ENCODE data around the gene NCAM1. TPM values are rescaled to one million over a fixed set of nuclear protein-coding genes. Genes with fewer than 3 reads are reported as not detected.

NCAM1 gene
- total RNA-seq, 1 experiment from 2014 or later = 0.95 TPM

GRCh38 chr11:113314389-113315301, 353.4 kb downstream of the NCAM1 start, which contains the start of gene TTC12:
Gene TTC12, plus strand, starts transcription at chr11:113314583. Its CDS starts 1,675 bp downstream, at chr11:113316258.
- no peaks in the 10 kb centered on the region for H3K9me3 Mint-ChIP-seq (ENCODE audit: unreplicated experiment)
- H3K4me3 Mint-ChIP-seq (ENCODE audit: unreplicated experiment) = peak within 1 kb of the TSS; percentile 70
- Histone ChIP-seq H3K4me1 (peaks cover 10% of the 10 kb centered on the region), H3K36me3 (ENCODE audit: control insufficient read depth, insufficient read depth, low read length) (no peaks in the 10 kb centered on the region), H3K27me3 (replicated peaks; ENCODE audit: control insufficient read depth, insufficient read depth, low read length) (no peaks in the 10 kb centered on the region), H3K4me3 (ENCODE audit: low read depth, low read length) (peak within 1 kb of the TSS; percentile 72), H3K9me3 (no peaks in the 10 kb centered on the region)
- TF ChIP-seq, protein P1, sequence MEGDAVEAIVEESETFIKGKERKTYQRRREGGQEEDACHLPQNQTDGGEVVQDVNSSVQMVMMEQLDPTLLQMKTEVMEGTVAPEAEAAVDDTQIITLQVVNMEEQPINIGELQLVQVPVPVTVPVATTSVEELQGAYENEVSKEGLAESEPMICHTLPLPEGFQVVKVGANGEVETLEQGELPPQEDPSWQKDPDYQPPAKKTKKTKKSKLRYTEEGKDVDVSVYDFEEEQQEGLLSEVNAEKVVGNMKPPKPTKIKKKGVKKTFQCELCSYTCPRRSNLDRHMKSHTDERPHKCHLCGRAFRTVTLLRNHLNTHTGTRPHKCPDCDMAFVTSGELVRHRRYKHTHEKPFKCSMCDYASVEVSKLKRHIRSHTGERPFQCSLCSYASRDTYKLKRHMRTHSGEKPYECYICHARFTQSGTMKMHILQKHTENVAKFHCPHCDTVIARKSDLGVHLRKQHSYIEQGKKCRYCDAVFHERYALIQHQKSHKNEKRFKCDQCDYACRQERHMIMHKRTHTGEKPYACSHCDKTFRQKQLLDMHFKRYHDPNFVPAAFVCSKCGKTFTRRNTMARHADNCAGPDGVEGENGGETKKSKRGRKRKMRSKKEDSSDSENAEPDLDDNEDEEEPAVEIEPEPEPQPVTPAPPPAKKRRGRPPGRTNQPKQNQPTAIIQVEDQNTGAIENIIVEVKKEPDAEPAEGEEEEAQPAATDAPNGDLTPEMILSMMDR (IDR thresholded peaks at IDR 0.05; ENCODE audit: insufficient read depth in 1 of 2, low read depth in 1 of 2, low read length in 1 of 2, severe bottlenecking in 1 of 2, unreplicated experiment in 1 of 2) = no peak
- peaks cover 6% of the 10 kb centered on the region for H3K4me1 Mint-ChIP-seq (ENCODE audit: low read depth, unreplicated experiment)
- BruUV-seq (replicated peaks) = TSS peak; percentile 46
- intact Hi-C loops (cut with micrococcal nuclease; ENCODE audit: unreplicated experiment) = loop anchor here (1.0 to 2.0 kb wide), 3 partner anchors 70 to 412 kb away; no protein-coding TSS in a partner anchor
- H3K27ac Mint-ChIP-seq (ENCODE audit: unreplicated experiment) = peak within 1 kb of the TSS; percentile 35
- peak; percentile 97 to 99 for DNase-seq
- H3K36me3 Mint-ChIP-seq (ENCODE audit: insufficient read depth, unreplicated experiment) = no peaks in the 10 kb centered on the region
- POLR2A ChIA-PET = interaction anchor here (0.5 to 1.2 kb wide), 10 partner anchors 11 to 840 kb away, joined by 3 to 18 read pairs (median 4); partner anchors contain the start of gene ZW10
- no peaks in the 10 kb centered on the region for H3K27me3 Mint-ChIP-seq (ENCODE audit: insufficient read depth, unreplicated experiment)
- CTCF ChIA-PET = interaction anchor here (0.6 to 2.0 kb wide), 8 partner anchors 25 to 801 kb away, joined by 3 to 14 read pairs (median 5); partner anchors contain the start of gene ZW10

DNA sequence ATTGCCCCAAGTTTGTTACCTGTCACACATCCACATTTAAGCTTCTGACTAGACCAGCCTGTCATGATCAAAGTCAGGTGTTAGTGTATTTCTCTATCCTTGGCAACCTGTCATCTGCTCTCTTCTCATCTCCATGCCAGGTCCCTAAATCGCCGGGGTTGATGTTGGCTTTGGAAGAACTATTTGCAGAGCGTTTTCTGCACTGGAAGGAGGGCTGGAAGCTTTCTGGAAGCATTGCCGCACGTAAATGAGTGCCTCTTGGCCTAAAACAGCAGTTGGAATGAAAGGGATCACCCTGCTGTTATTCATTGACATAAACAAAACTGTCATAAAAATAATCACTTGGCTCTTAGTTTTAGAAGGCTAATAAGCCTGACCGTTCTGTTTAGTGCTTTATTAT, 354.6 kb downstream of the NCAM1 start:
- no peak overlapping the region for H3K27ac Mint-ChIP-seq (ENCODE audit: unreplicated experiment)
- ChIA-PET CTCF (no interaction called here), POLR2A (no interaction called here)
- H3K27me3 Mint-ChIP-seq (ENCODE audit: insufficient read depth, unreplicated experiment) = no peaks in the 10 kb centered on the region
- H3K36me3 Mint-ChIP-seq (ENCODE audit: insufficient read depth, unreplicated experiment) = no peaks in the 10 kb centered on the region
- H3K4me3 Mint-ChIP-seq (ENCODE audit: unreplicated experiment) = peak overlapping the region; percentile 70
- intact Hi-C loops (cut with micrococcal nuclease; ENCODE audit: unreplicated experiment) = loop anchor here (2.0 kb wide), 1 partner anchor 355 kb away; no protein-coding TSS in a partner anchor
- H3K4me3 ChIP-seq (ENCODE audit: low read depth, low read length) = no peak overlapping the region
- H3K9me3 ChIP-seq = no peaks in the 10 kb centered on the region
- H3K27me3 ChIP-seq (replicated peaks; ENCODE audit: control insufficient read depth, insufficient read depth, low read length) = no peaks in the 10 kb centered on the region
- H3K9me3 Mint-ChIP-seq (ENCODE audit: unreplicated experiment) = no peaks in the 10 kb centered on the region
- TF ChIP-seq, protein P1 (IDR thresholded peaks at IDR 0.05; ENCODE audit: insufficient read depth in 1 of 2, low read depth in 1 of 2, low read length in 1 of 2, severe bottlenecking in 1 of 2, unreplicated experiment in 1 of 2) = no peak
- no peaks in the 10 kb centered on the region for H3K36me3 ChIP-seq (ENCODE audit: control insufficient read depth, insufficient read depth, low read length)
- no peak for DNase-seq
- H3K4me1 Mint-ChIP-seq (ENCODE audit: low read depth, unreplicated experiment) = peaks cover 6% of the 10 kb centered on the region
- H3K4me1 ChIP-seq = peaks cover 10% of the 10 kb centered on the region
- BruUV-seq (replicated peaks) = no TSS peak

DNA sequence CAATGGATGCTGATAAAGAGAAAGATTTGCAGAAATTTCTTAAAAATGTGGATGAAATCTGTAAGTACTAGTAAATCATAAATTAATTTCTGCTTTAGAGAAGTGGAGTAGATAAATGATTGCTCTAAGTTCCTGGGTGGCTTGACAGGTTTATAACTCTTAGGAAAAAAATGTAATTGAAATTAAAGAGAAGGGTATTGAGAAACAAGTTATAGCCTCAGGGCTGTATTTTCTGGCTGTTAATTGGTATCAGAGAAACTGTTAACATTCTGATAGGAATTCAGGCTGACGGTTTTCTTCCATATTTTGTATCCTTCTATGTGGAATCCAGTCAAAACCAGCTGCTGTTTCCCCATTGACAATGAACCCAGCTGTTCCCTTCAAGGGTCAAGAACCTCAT, 355.0 kb downstream of the NCAM1 start:
- CTCF ChIA-PET = no interaction called here
- no peaks in the 10 kb centered on the region for H3K36me3 ChIP-seq (ENCODE audit: control insufficient read depth, insufficient read depth, low read length)
- POLR2A ChIA-PET = no interaction called here
- Mint-ChIP-seq H3K4me1 (ENCODE audit: low read depth, unreplicated experiment) (peaks cover 6% of the 10 kb centered on the region), H3K36me3 (ENCODE audit: insufficient read depth, unreplicated experiment) (no peaks in the 10 kb centered on the region), H3K9me3 (ENCODE audit: unreplicated experiment) (no peaks in the 10 kb centered on the region), H3K4me3 (ENCODE audit: unreplicated experiment) (no peak overlapping the region), H3K27ac (ENCODE audit: unreplicated experiment) (no peak overlapping the region), H3K27me3 (ENCODE audit: insufficient read depth, unreplicated experiment) (no peaks in the 10 kb centered on the region)
- H3K4me3 ChIP-seq (ENCODE audit: low read depth, low read length) = no peak overlapping the region
- TF ChIP-seq, protein P1 (IDR thresholded peaks at IDR 0.05; ENCODE audit: insufficient read depth in 1 of 2, low read depth in 1 of 2, low read length in 1 of 2, severe bottlenecking in 1 of 2, unreplicated experiment in 1 of 2) = no peak
- no peaks in the 10 kb centered on the region for H3K27me3 ChIP-seq (replicated peaks; ENCODE audit: control insufficient read depth, insufficient read depth, low read length)
- BruUV-seq (replicated peaks) = no TSS peak
- H3K9me3 ChIP-seq = no peaks in the 10 kb centered on the region
- no peak for DNase-seq
- H3K4me1 ChIP-seq = peaks cover 10% of the 10 kb centered on the region
- intact Hi-C loops (cut with micrococcal nuclease; ENCODE audit: unreplicated experiment) = no loop called here
